AG04449 (cell line): ENCODE results near the gene PTPRG.

ENCODE experiments used
- CTCF ChIA-PET: fragments of 350-600 bp; formaldehyde crosslinking; extraction: SDS; loops from one replicate; lab custom pipeline; 2021; ENCODE audit warnings: antibody characterized with exemption; lab: Yijun Ruan, JAX
- POLR2A ChIA-PET: fragments of 400-600, 350-600 bp; formaldehyde crosslinking; extraction: SDS; loops from one replicate; lab custom pipeline; 2020; ENCODE audit warnings: antibody characterized with exemption, inconsistent platforms; lab: Yijun Ruan, JAX
- DNase-seq: peaks from one replicate; pipeline ENCODE4 v3.0.0-alpha.2; 2010; ENCODE audit warnings: low read depth, low spot score
- H3K4me3 ChIP-seq: 2 replicates; pipeline ENCODE4 v1.5.1; 2011; ENCODE audit warnings: low read depth, mild to moderate bottlenecking, control low read depth, low read length
- TF ChIP-seq, protein P1 (sequence below): IDR thresholded peaks from one replicate; pipeline ENCODE4 v1.5.1; 2011; ENCODE audit warnings: mild to moderate bottlenecking, moderate library complexity, low read length, control low read depth, inconsistent platforms; ENCODE audit not compliant: insufficient read depth; ENCODE audit errors: missing control alignments

The PTPRG gene

DNA sequence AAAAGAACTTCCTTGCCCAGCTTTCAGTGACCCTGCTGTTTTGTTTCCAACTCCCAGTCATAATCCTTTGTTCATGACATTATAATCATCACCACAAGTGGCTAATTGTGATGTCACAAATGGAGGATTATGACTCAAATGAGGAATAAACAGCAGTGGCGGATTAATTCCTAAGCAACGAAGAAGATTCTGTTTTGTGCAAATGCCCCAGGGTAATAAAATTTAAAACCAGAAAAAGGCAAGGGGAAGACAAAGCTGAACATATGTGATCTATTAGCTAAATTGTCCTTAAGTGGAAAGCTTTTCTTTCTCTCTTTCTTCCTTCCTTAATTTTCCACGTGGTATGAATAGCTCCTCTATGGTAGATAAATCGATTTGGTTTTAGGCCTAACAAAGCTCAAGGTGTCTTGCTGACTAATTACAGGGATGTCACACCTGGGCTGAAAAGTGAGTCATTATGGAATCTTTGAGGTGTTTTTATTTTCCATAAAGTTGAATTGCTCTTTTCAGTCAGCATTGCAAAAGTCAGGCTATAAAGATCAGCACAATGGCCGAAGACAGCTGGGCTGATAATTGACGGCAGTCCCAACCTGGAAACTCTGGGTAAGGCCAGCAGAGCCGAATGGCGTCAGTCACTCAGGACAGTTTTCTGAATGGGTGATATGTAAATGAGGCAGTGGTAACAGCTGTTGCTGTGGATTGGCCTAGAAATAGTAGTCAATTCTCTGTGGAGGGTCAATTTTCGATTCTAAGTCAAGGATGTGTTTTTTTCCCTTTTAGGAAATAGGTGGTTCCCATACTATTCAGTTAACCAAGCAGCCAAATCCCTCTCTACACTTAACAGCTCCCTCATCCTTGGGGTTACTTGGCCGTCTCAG lies 121.5 kb downstream of the PTPRG start:
- no peak for DNase-seq
- ChIA-PET POLR2A (no interaction called here), CTCF (interaction anchor here (1.2 to 1.3 kb wide), 3 partner anchors 22 to 506 kb away, joined by 3 to 5 read pairs (median 4); no protein-coding TSS in a partner anchor)
- no peak overlapping the region for H3K4me3 ChIP-seq
- TF ChIP-seq, protein P1, sequence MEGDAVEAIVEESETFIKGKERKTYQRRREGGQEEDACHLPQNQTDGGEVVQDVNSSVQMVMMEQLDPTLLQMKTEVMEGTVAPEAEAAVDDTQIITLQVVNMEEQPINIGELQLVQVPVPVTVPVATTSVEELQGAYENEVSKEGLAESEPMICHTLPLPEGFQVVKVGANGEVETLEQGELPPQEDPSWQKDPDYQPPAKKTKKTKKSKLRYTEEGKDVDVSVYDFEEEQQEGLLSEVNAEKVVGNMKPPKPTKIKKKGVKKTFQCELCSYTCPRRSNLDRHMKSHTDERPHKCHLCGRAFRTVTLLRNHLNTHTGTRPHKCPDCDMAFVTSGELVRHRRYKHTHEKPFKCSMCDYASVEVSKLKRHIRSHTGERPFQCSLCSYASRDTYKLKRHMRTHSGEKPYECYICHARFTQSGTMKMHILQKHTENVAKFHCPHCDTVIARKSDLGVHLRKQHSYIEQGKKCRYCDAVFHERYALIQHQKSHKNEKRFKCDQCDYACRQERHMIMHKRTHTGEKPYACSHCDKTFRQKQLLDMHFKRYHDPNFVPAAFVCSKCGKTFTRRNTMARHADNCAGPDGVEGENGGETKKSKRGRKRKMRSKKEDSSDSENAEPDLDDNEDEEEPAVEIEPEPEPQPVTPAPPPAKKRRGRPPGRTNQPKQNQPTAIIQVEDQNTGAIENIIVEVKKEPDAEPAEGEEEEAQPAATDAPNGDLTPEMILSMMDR: no peak

DNA sequence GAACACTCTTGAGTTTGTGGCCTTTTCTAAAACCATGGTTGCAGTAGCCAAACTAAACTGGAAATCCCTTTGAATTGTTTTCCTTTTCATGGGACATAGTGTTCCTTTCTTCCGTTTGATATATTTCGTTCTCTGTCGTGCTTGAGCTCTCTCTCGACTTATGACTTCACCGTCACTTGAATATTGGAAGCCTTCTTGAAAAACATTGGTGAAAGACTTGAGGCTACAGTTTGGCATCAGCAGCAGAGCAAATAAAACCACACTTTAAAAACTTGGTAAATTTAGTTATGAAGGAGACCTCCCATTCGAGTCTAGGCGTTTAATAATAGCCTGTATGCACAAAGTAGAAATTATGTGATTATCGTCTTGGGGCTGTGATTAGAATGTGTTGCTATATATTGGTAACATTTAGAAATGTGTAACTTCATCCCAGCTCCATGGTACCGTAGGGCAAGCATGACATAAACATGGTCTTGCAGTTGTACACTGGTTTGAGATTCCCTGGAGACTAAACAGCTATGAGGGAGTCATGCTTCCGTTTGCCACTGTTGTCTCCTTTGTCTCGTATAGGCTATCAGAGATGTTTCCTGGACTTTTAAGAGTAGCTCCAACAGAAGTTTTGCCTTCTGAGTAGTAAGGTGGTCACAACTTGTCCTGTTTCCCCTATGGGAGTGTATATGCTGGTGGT lies 122.3 kb downstream of the PTPRG start:
- H3K4me3 ChIP-seq: no peak overlapping the region
- DNase-seq: no peak
- ChIA-PET CTCF (interaction anchor here (1.0 kb wide), 1 partner anchor 120 kb away, joined by 3 read pairs; no protein-coding TSS in a partner anchor), POLR2A (no interaction called here)
- TF ChIP-seq, protein P1: no peak

DNA sequence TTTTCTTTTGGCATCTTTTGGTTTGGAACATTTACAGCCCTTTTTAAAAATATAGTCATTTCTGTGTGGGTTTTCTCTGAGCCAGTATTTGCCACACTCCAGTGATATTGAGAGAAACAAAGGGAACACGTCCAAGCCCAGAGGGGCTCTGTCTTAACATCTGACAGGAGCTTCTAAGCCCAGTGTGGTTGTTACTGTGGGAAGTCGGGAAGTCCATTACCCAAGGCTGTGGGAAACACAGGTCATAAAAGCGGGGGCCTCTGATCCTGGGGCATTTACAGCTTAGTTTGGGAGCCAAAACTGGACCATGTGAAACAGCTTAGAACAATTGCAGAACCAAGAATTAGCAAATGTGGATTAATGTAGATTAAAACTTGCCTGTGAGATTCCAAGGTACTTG lies 123.0 kb downstream of the PTPRG start:
- TF ChIP-seq, protein P1: no peak
- ChIA-PET POLR2A (no interaction called here), CTCF (interaction anchor here (1.0 kb wide), 1 partner anchor 120 kb away, joined by 3 read pairs; no protein-coding TSS in a partner anchor)
- no peak overlapping the region for H3K4me3 ChIP-seq
- no peak for DNase-seq

DNA sequence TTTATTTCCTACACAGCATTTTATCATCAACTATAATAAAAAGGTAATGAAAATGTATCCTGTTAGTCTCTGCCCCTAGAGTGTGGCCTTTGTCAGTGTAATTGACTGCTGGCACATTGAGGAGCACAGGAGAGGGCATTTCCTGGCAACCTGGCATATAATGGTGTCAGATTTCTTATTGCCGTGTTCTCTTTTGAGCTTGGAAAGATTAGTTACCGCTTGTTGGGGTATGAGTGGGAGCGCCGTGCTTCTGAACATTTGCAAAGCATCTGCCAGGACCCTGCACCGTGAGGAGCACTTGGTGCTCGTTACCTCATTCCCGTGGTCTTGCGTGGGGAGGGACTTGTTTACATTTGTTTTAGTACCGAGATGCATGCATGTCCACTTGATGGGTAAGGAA lies 124.4 kb downstream of the PTPRG start:
- ChIA-PET CTCF (no interaction called here), POLR2A (no interaction called here)
- H3K4me3 ChIP-seq: no peak overlapping the region
- DNase-seq: no peak
- TF ChIP-seq, protein P1: no peak

DNA sequence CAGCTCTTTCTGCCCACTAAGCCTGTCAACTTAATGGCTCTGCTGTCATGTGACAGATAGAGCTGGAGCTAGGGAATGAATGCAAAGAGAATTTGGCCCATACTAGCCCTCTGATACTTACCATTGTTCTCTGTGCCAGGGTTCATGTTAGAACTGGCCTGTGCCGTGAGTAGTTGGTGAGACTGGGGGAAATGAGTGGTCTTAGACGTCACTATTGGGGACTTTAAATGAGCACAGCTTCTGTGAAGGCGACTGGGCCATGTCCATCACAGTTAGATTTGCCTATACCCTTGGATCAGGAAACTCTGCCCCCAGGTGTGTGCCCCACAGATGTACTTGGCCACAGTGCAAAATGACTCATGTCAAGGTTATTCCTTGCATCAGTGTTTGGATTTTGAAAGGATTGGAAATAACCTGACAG lies 124.9 kb downstream of the PTPRG start:
- no peak overlapping the region for H3K4me3 ChIP-seq
- ChIA-PET POLR2A (no interaction called here), CTCF (no interaction called here)
- TF ChIP-seq, protein P1: no peak
- no peak for DNase-seq

DNA sequence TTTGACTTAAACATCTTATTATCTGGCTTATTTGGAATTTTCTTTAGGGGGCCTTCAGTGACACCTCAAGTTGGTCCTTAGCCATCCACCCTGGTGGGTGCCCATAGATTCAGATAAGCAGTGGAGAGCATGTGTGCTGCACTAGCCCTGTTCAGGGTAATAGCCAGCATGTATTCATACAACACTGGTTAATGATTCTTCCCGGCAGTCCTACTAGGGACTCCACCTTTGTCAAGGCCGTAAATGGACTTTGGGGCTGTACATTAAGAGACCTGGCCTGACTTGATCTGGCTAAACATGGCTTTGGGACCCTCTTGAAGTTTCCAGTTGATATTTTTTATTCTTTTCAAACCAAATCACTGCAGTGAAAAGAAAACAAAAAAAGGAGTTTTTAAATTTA lies 125.8 kb downstream of the PTPRG start:
- CTCF ChIA-PET: interaction anchor here (0.9 kb wide), 1 partner anchor 501 kb away, joined by 3 read pairs; no protein-coding TSS in a partner anchor
- TF ChIP-seq, protein P1: no peak
- no peak for DNase-seq
- POLR2A ChIA-PET: no interaction called here
- H3K4me3 ChIP-seq: no peak overlapping the region
